SK-N-SH (cell line): Measurements from ENCODE around the gene CD63. TPM values are rescaled to one million over a fixed set of nuclear protein-coding genes. Genes with fewer than 3 reads are reported as not detected.

Experiments
- CTCF ChIA-PET: fragments of 300-600, 350-600 bp; formaldehyde crosslinking; extraction: SDS; loops from one replicate; lab custom pipeline; 2021; lab: Yijun Ruan, JAX
- POLR2A ChIA-PET: fragments of 350-600 bp; sonication (Branson Sonifier 250); formaldehyde crosslinking; extraction: SDS; loops from one replicate; lab custom pipeline; 2020; ENCODE audit warnings: antibody characterized with exemption, inconsistent platforms; lab: Yijun Ruan, JAX
- DNase-seq: peaks from one replicate; pipeline ENCODE4 v3.0.0; 2012
- H2AFZ ChIP-seq: fragments of 200-600 bp; sonication (generic); 2 replicates; pipeline ENCODE4 v1.8.1; 2016; ENCODE audit warnings: antibody characterized with exemption, mild to moderate bottlenecking, low read depth
- H3F3A ChIP-seq: fragments of 200-600 bp; sonication (generic); replicated peaks from 2 replicates; pipeline ENCODE3; 2016; ENCODE audit warnings: antibody characterized with exemption, mild to moderate bottlenecking; ENCODE audit not compliant: insufficient read depth
- H3K27ac ChIP-seq, 2 experiments: fragments of 200-500 bp in 1 of 2; fragments of 200-600 bp in 1 of 2; sonication (Bioruptor generic) in 1 of 2; sonication (generic), shearing (Covaris generic) in 1 of 2; 2 replicates each; pipeline versions ENCODE4 v1.5.1 to v1.6.1; 2014 to 2016; ENCODE audit warnings: low read depth in 2 of 2, inconsistent platforms in 1 of 2, low read length in 1 of 2, mild to moderate bottlenecking in 1 of 2, mixed read lengths in 1 of 2
- H3K27me3 ChIP-seq: fragments of 200-600 bp; sonication (generic), shearing (Covaris generic); 2 replicates; pipeline ENCODE4 v1.6.1; 2016; ENCODE audit warnings: mixed run types; ENCODE audit not compliant: insufficient read depth
- H3K36me3 ChIP-seq, 2 experiments: fragments of 200-500 bp in 1 of 2; fragments of 200-600 bp in 1 of 2; sonication (Bioruptor generic) in 1 of 2; sonication (generic) in 1 of 2; replicated peaks in 1 of 2; 2 replicates each; pipeline versions ENCODE3 to v1.5.1; 2014 to 2016; ENCODE audit warnings: low read length in 1 of 2, mild to moderate bottlenecking in 1 of 2; ENCODE audit not compliant: insufficient read depth in 2 of 2, control insufficient read depth in 1 of 2
- H3K4me1 ChIP-seq, 2 experiments: fragments of 200-500 bp in 1 of 2; fragments of 200-600 bp in 1 of 2; sonication (Bioruptor generic) in 1 of 2; sonication (generic), shearing (Covaris generic) in 1 of 2; 2 replicates each; pipeline versions ENCODE4 v1.5.1 to v1.6.1; 2014 to 2016; ENCODE audit warnings: low read depth in 1 of 2, low read length in 1 of 2, mixed run types in 1 of 2; ENCODE audit not compliant: insufficient read depth in 2 of 2, control insufficient read depth in 1 of 2
- H3K4me2 ChIP-seq: fragments of 200-600 bp; sonication (generic), shearing (Covaris generic); 2 replicates; pipeline ENCODE4 v1.6.1; 2017; ENCODE audit warnings: mixed run types
- H3K4me3 ChIP-seq, 2 experiments: fragments of 200-500 bp in 1 of 2; fragments of 200-600 bp in 1 of 2; sonication (Bioruptor generic) in 1 of 2; sonication (generic), shearing (Covaris generic) in 1 of 2; 2 replicates each; pipeline versions ENCODE4 v1.5.1 to v1.8.1; 2014 to 2016; ENCODE audit warnings: low read depth in 2 of 2, inconsistent platforms in 1 of 2, low read length in 1 of 2, mild to moderate bottlenecking in 1 of 2, mixed read lengths in 1 of 2, moderate library complexity in 1 of 2
- H3K79me2 ChIP-seq: fragments of 200-600 bp; sonication (generic); 2 replicates; pipeline ENCODE4 v1.8.1; 2017; ENCODE audit warnings: mild to moderate bottlenecking; ENCODE audit not compliant: insufficient read depth
- H3K9ac ChIP-seq: fragments of 200-600 bp; sonication (generic); 2 replicates; pipeline ENCODE4 v1.6.1; 2017; ENCODE audit warnings: mixed run types
- H3K9me2 ChIP-seq: fragments of 200-600 bp; sonication (generic); 2 replicates; pipeline ENCODE4 v1.6.1; 2017; ENCODE audit warnings: mixed run types
- H3K9me3 ChIP-seq: fragments of 200-600 bp; sonication (generic); 2 replicates; pipeline ENCODE4 v1.6.1; 2017; ENCODE audit warnings: mixed run types, mild to moderate bottlenecking, moderate library complexity
- H4K20me1 ChIP-seq: fragments of 200-600 bp; sonication (generic); 2 replicates; pipeline ENCODE4 v1.6.1; 2017; ENCODE audit warnings: mild to moderate bottlenecking, mixed run types; ENCODE audit not compliant: insufficient read depth
- CHD2 ChIP-seq: fragments of 150-350 bp; IDR thresholded peaks from 2 replicates; pipeline ENCODE4 v1.6.1; 2018; ENCODE audit warnings: low read length; ENCODE audit not compliant: partially characterized antibody
- FOSL2 ChIP-seq: IDR thresholded peaks from 2 replicates; pipeline ENCODE4 v1.4.0; 2012; ENCODE audit warnings: low read depth, mild to moderate bottlenecking, moderate library complexity, borderline replicate concordance
- GABPA ChIP-seq: IDR thresholded peaks from 2 replicates; pipeline ENCODE4 v1.4.0; 2012; ENCODE audit warnings: low read depth, mild to moderate bottlenecking
- IRF3 ChIP-seq: fragments of 150-350 bp; IDR thresholded peaks from 2 replicates; pipeline ENCODE4 v1.6.1; 2016; ENCODE audit warnings: mild to moderate bottlenecking, low read depth, low read length
- MEF2A ChIP-seq: IDR thresholded peaks from 2 replicates; pipeline ENCODE4 v1.4.0; 2012; ENCODE audit warnings: low read depth, borderline replicate concordance
- NRF1 ChIP-seq: IDR thresholded peaks from 2 replicates; pipeline ENCODE4 v1.6.1; 2012; ENCODE audit warnings: low read depth, mild to moderate bottlenecking, low read length
- RFX5 ChIP-seq: IDR thresholded peaks from 2 replicates; pipeline ENCODE4 v1.6.1; 2012; ENCODE audit warnings: mild to moderate bottlenecking, improper control_type of control experiment, low read length
- TAF1 ChIP-seq: IDR thresholded peaks from 2 replicates; pipeline ENCODE4 v1.6.1; 2012; ENCODE audit warnings: low read depth, mild to moderate bottlenecking, low read length, moderate library complexity, borderline replicate concordance
- TCF12 ChIP-seq: IDR thresholded peaks from 2 replicates; pipeline ENCODE4 v1.4.0; 2012
- USF1 ChIP-seq: IDR thresholded peaks from 2 replicates; pipeline ENCODE4 v1.4.0; 2012; ENCODE audit warnings: low read depth, borderline replicate concordance
- WGBS: methylation state at CpG from one replicate; pipeline ENCODE4 v1.1.6; 2017; ENCODE audit warnings: low lambda C conversion rate; 5-methylcytosine and 5-hydroxymethylcytosine counted together
- polyA plus RNA-seq, 3 experiments: library from polyadenylated mRNA; depleted of rRNA; stranded (reverse); fragments of >200 nt; gene quantifications; 2 replicates each; pipeline ENCODE4 v1.2.3, GENCODE V29; 2012

CD63 gene
- polyA plus RNA-seq, 1 of the 3 experiments (the other 2 are of a cell fraction) = 1,465 TPM

- Histone ChIP-seq H3K4me1 (peaks cover 0 to 3% of the 10 kb centered on the region in 2 experiments; a peak in 1 of 4 replicates), H3F3A (no peaks in the 10 kb centered on the region), H3K4me2 (no peak overlapping the region), H3K4me3 (no peak overlapping the region), H2AFZ (no peak overlapping the region), H3K9me2 (no peaks in the 10 kb centered on the region), H3K9ac (no peak overlapping the region), H3K27me3 (no peaks in the 10 kb centered on the region), H4K20me1 (no peaks in the 10 kb centered on the region), H3K79me2 (no peaks in the 10 kb centered on the region), H3K27ac (no peak overlapping the region), H3K9me3 (no peaks in the 10 kb centered on the region), H3K36me3 (no peaks in the 10 kb centered on the region)
- no peak for DNase-seq
- ChIA-PET POLR2A (no interaction called here), CTCF (interaction anchor here (1.2 to 2.0 kb wide), 2 partner anchors 10 to 52 kb away, joined by 3 to 5 read pairs; no protein-coding TSS in a partner anchor)
- 20% methylated on average over 1 of the region's 1 CpG for WGBS
- no peak for TF ChIP-seq NRF1
- TF ChIP-seq USF1 = no peak
- TF ChIP-seq FOSL2 = no peak
- TF ChIP-seq MEF2A = no peak
- no peak for TF ChIP-seq CHD2
- TF ChIP-seq TCF12 = no peak
- no peak for TF ChIP-seq IRF3
- TF ChIP-seq RFX5 = no peak
- no peak for TF ChIP-seq GABPA
Measured at GRCh38 chr12:55698965-55699364, 29.8 kb downstream of the CD63 start.

GRCh38 chr12:55698241-55698955, 30.4 kb downstream of the CD63 start:
- ChIA-PET POLR2A (no interaction called here), CTCF (interaction anchor here (2.0 kb wide), 1 partner anchor 10 kb away, joined by 5 read pairs; no protein-coding TSS in a partner anchor)
- no peak for DNase-seq
- H3K4me3 ChIP-seq = no peak overlapping the region
- no peak overlapping the region for H3K9ac ChIP-seq
- no peak overlapping the region for H2AFZ ChIP-seq
- no peaks in the 10 kb centered on the region for H3F3A ChIP-seq
- H3K9me3 ChIP-seq = no peaks in the 10 kb centered on the region
- H3K79me2 ChIP-seq = no peaks in the 10 kb centered on the region
- peaks cover 0 to 3% of the 10 kb centered on the region in 2 experiments; a peak in 1 of 4 replicates for H3K4me1 ChIP-seq
- no peaks in the 10 kb centered on the region for H3K36me3 ChIP-seq
- no peak overlapping the region for H3K27ac ChIP-seq
- H3K27me3 ChIP-seq = no peaks in the 10 kb centered on the region
- TF ChIP-seq TAF1 = no peak
- no peaks in the 10 kb centered on the region for H4K20me1 ChIP-seq
- no peaks in the 10 kb centered on the region for H3K9me2 ChIP-seq
- H3K4me2 ChIP-seq = no peak overlapping the region
- WGBS = 49% methylated on average over 4 of the region's 16 CpGs
